ENCODE results near the gene ADGRB3. TPM values are rescaled to one million over a fixed set of nuclear protein-coding genes. Genes with fewer than 3 reads are reported as not detected.

ADGRB3 gene
- total RNA-seq, 1 experiment from 2014 or later: not detected

GRCh38 chr6:69042297-69042696 lies 407.2 kb downstream of the ADGRB3 start:
- Mint-ChIP-seq H3K27me3 (ENCODE audit: insufficient read depth, unreplicated experiment) (peaks cover 73% of the 10 kb centered on the region), H3K36me3 (ENCODE audit: insufficient read depth, unreplicated experiment) (no peaks in the 10 kb centered on the region), H3K27ac (ENCODE audit: low read depth, unreplicated experiment) (no peak overlapping the region), H3K9me3 (ENCODE audit: unreplicated experiment) (no peaks in the 10 kb centered on the region), H3K4me3 (ENCODE audit: unreplicated experiment) (no peak overlapping the region), H3K4me1 (ENCODE audit: insufficient read depth, unreplicated experiment) (no peaks in the 10 kb centered on the region)
- DNase-seq (ENCODE audit: unreplicated experiment): no peak
- intact Hi-C loops (cut with micrococcal nuclease): no loop called here
- POLR2A ChIA-PET: no interaction called here
- no peak for TF ChIP-seq CTCF (IDR thresholded peaks at IDR 0.05; ENCODE audit: unreplicated experiment)
- CTCF ChIA-PET: no interaction called here
- no TSS peak for BruUV-seq (replicated peaks)

GRCh38 chr6:69044534-69044933 lies 409.5 kb downstream of the ADGRB3 start:
- BruUV-seq (replicated peaks): no TSS peak
- no peak overlapping the region for H3K27ac Mint-ChIP-seq (ENCODE audit: low read depth, unreplicated experiment)
- no peak for TF ChIP-seq CTCF (IDR thresholded peaks at IDR 0.05; ENCODE audit: unreplicated experiment)
- DNase-seq (ENCODE audit: unreplicated experiment): no peak
- CTCF ChIA-PET: no interaction called here
- no peak overlapping the region for H3K4me3 Mint-ChIP-seq (ENCODE audit: unreplicated experiment)
- no peaks in the 10 kb centered on the region for H3K36me3 Mint-ChIP-seq (ENCODE audit: insufficient read depth, unreplicated experiment)
- POLR2A ChIA-PET: no interaction called here
- no peaks in the 10 kb centered on the region for H3K9me3 Mint-ChIP-seq (ENCODE audit: unreplicated experiment)
- intact Hi-C loops (cut with micrococcal nuclease): no loop called here
- peaks cover 59% of the 10 kb centered on the region for H3K27me3 Mint-ChIP-seq (ENCODE audit: insufficient read depth, unreplicated experiment)
- no peaks in the 10 kb centered on the region for H3K4me1 Mint-ChIP-seq (ENCODE audit: insufficient read depth, unreplicated experiment)

GRCh38 chr6:69059413-69059812 lies 424.3 kb downstream of the ADGRB3 start:
- no TSS peak for BruUV-seq (replicated peaks)
- Mint-ChIP-seq H3K36me3 (ENCODE audit: insufficient read depth, unreplicated experiment) (no peaks in the 10 kb centered on the region), H3K4me3 (ENCODE audit: unreplicated experiment) (no peak overlapping the region), H3K9me3 (ENCODE audit: unreplicated experiment) (no peaks in the 10 kb centered on the region), H3K4me1 (ENCODE audit: insufficient read depth, unreplicated experiment) (no peaks in the 10 kb centered on the region), H3K27ac (ENCODE audit: low read depth, unreplicated experiment) (no peak overlapping the region), H3K27me3 (ENCODE audit: insufficient read depth, unreplicated experiment) (peaks cover 77% of the 10 kb centered on the region)
- no peak for TF ChIP-seq CTCF (IDR thresholded peaks at IDR 0.05; ENCODE audit: unreplicated experiment)
- ChIA-PET POLR2A (no interaction called here), CTCF (no interaction called here)
- no peak for DNase-seq (ENCODE audit: unreplicated experiment)
- intact Hi-C loops (cut with micrococcal nuclease): no loop called here

GRCh38 chr6:69061066-69061465 lies 426.0 kb downstream of the ADGRB3 start:
- POLR2A ChIA-PET: no interaction called here
- intact Hi-C loops (cut with micrococcal nuclease): no loop called here
- H3K27ac Mint-ChIP-seq (ENCODE audit: low read depth, unreplicated experiment): peak overlapping the region; percentile 52
- CTCF ChIA-PET: no interaction called here
- H3K4me3 Mint-ChIP-seq (ENCODE audit: unreplicated experiment): no peak overlapping the region
- TF ChIP-seq CTCF (IDR thresholded peaks at IDR 0.05; ENCODE audit: unreplicated experiment): no peak
- no peak for DNase-seq (ENCODE audit: unreplicated experiment)
- BruUV-seq (replicated peaks): no TSS peak
- H3K36me3 Mint-ChIP-seq (ENCODE audit: insufficient read depth, unreplicated experiment): no peaks in the 10 kb centered on the region
- H3K27me3 Mint-ChIP-seq (ENCODE audit: insufficient read depth, unreplicated experiment): peaks cover 62% of the 10 kb centered on the region
- no peaks in the 10 kb centered on the region for H3K4me1 Mint-ChIP-seq (ENCODE audit: insufficient read depth, unreplicated experiment)
- no peaks in the 10 kb centered on the region for H3K9me3 Mint-ChIP-seq (ENCODE audit: unreplicated experiment)
